ENCODE results near the gene LLGL2.

LLGL2 gene

GRCh38 chr17:75616521-75617122, 91.1 kb downstream of the LLGL2 start:
- DNase-seq: no peak

GRCh38 chr17:75617218-75617617, 91.7 kb downstream of the LLGL2 start:
- DNase-seq: no peak

GRCh38 chr17:75617675-75618074, 92.2 kb downstream of the LLGL2 start:
- DNase-seq: no peak

- no peak for DNase-seq
These were observed 94.3 kb downstream of the LLGL2 start for GRCh38 chr17:75619506-75620431.

GRCh38 chr17:75621489-75621888, 96.0 kb downstream of the LLGL2 start:
- no peak for DNase-seq

- no peak for DNase-seq
These were observed 96.6 kb downstream of the LLGL2 start for GRCh38 chr17:75622076-75622475.

- no peak for DNase-seq
These were observed 97.3 kb downstream of the LLGL2 start for GRCh38 chr17:75622771-75623273.

- DNase-seq: no peak
These were observed 97.9 kb downstream of the LLGL2 start for GRCh38 chr17:75623386-75623785.

GRCh38 chr17:75624021-75624420, 98.5 kb downstream of the LLGL2 start:
- DNase-seq: no peak
